Choroid plexus epithelial cell (primary cell): ENCODE results near the gene ARL8B.
A peak's percentile ranks its signal among the peaks of the same experiment; 100 is the strongest.

ENCODE experiments used
- DNase-seq: peaks from one replicate; pipeline ENCODE4 v3.0.0-alpha.2; 2010; ENCODE audit warnings: low read depth
- H3K4me3 ChIP-seq: 2 replicates; pipeline ENCODE4 v1.5.1; 2011; ENCODE audit warnings: low read depth, mild to moderate bottlenecking, control low read depth, low read length, moderate library complexity
- CTCF ChIP-seq: conservative IDR thresholded peaks from 2 replicates; pipeline ENCODE4 v1.5.1; 2011; ENCODE audit warnings: low read depth, mild to moderate bottlenecking, control low read depth, inconsistent platforms, low read length, moderate library complexity

The ARL8B gene

GRCh38 chr3:5123937-5124336, 1.8 kb downstream of the ARL8B start:
- TF ChIP-seq CTCF = no peak
- peak overlapping the region; percentile 98 for H3K4me3 ChIP-seq
- DNase-seq = no peak

- DNase-seq = peak; percentile 80
- no peak for TF ChIP-seq CTCF
- H3K4me3 ChIP-seq = peak overlapping the region; percentile 10
These were observed 4.5 kb downstream of the ARL8B start for GRCh38 chr3:5126586-5126985.

GRCh38 chr3:5128849-5129248, 6.8 kb downstream of the ARL8B start:
- no peak for TF ChIP-seq CTCF
- DNase-seq = no peak
- no peak overlapping the region for H3K4me3 ChIP-seq

- no peak for TF ChIP-seq CTCF
- H3K4me3 ChIP-seq = no peak overlapping the region
- DNase-seq = no peak
These were observed 11.3 kb downstream of the ARL8B start for GRCh38 chr3:5133239-5134018.

- DNase-seq = no peak
- no peak for TF ChIP-seq CTCF
- H3K4me3 ChIP-seq = no peak overlapping the region
These were observed 11.9 kb downstream of the ARL8B start for GRCh38 chr3:5134019-5134391.

- H3K4me3 ChIP-seq = no peak overlapping the region
- TF ChIP-seq CTCF = no peak
- no peak for DNase-seq
These were observed 12.4 kb downstream of the ARL8B start for GRCh38 chr3:5134499-5134898.

GRCh38 chr3:5136211-5136918, 14.3 kb downstream of the ARL8B start:
- no peak overlapping the region for H3K4me3 ChIP-seq
- DNase-seq = peak; percentile 59
- peak; percentile 60 for TF ChIP-seq CTCF
